LNCAP (cell line): ENCODE data around the gene TRMT6.

Experiments used
- CTCF ChIP-seq: fragments of 450-650 bp; IDR thresholded peaks from 2 replicates; pipeline ENCODE4 v1.5.1; 2017; ENCODE audit warnings: mild to moderate bottlenecking

The TRMT6 gene

GRCh38 chr20:5918856-5919625, 31.3 kb downstream of the TRMT6 start:
- no peak for TF ChIP-seq CTCF

GRCh38 chr20:5914859-5915258, 35.5 kb downstream of the TRMT6 start:
- TF ChIP-seq CTCF: no peak

GRCh38 chr20:5913166-5913565, 37.2 kb downstream of the TRMT6 start:
- no peak for TF ChIP-seq CTCF

- no peak for TF ChIP-seq CTCF
Measured at GRCh38 chr20:5910186-5910585, 40.1 kb downstream of the TRMT6 start.

GRCh38 chr20:5908981-5909380, 41.4 kb downstream of the TRMT6 start:
- no peak for TF ChIP-seq CTCF

- TF ChIP-seq CTCF: no peak
Measured at GRCh38 chr20:5900908-5901307, 49.4 kb downstream of the TRMT6 start.

GRCh38 chr20:5899444-5899843, 50.9 kb downstream of the TRMT6 start:
- TF ChIP-seq CTCF: no peak

- TF ChIP-seq CTCF: no peak
Measured at GRCh38 chr20:5895626-5896025, 54.7 kb downstream of the TRMT6 start.
